Neural progenitor cell (in vitro differentiated cells): ENCODE measurements around the gene SPACA7. TPM values are rescaled to one million over a fixed set of nuclear protein-coding genes. Genes with fewer than 3 reads are reported as not detected.

Experiments used
- DNase-seq: peaks from one replicate; pipeline ENCODE4 v3.0.0-alpha.2; 2016; ENCODE audit warnings: low spot score
- H2AFZ ChIP-seq: fragments of 200-600 bp; sonication (generic); replicated peaks from 2 replicates; pipeline ENCODE4 v1.6.1; 2016; ENCODE audit warnings: antibody characterized with exemption
- H3F3A ChIP-seq: fragments of 200-600 bp; sonication (generic); 2 replicates; pipeline ENCODE4 v1.6.1; 2016; ENCODE audit warnings: antibody characterized with exemption, low read depth
- H3K27ac ChIP-seq: fragments of 200-600 bp; sonication (generic); 2 replicates; pipeline ENCODE4 v1.5.1; 2016; ENCODE audit warnings: mild to moderate bottlenecking
- H3K27me3 ChIP-seq: fragments of 200-600 bp; sonication (generic); 2 replicates; pipeline ENCODE4 v1.6.1; 2016; ENCODE audit warnings: mild to moderate bottlenecking, moderate library complexity
- H3K36me3 ChIP-seq: fragments of 200-600 bp; sonication (generic); 2 replicates; pipeline ENCODE4 v1.5.1; 2016
- H3K4me1 ChIP-seq: fragments of 200-600 bp; sonication (generic); 2 replicates; pipeline ENCODE4 v1.6.1; 2016; ENCODE audit warnings: mixed run types
- H3K4me2 ChIP-seq: fragments of 200-600 bp; sonication (generic); 2 replicates; pipeline ENCODE4 v1.6.1; 2016
- H3K4me3 ChIP-seq: fragments of 200-600 bp; sonication (generic); 2 replicates; pipeline ENCODE4 v1.5.1; 2016
- H3K79me2 ChIP-seq: fragments of 200-600 bp; sonication (generic); 2 replicates; pipeline ENCODE4 v1.6.1; 2016; ENCODE audit warnings: low read depth
- H3K9ac ChIP-seq: fragments of 200-600 bp; sonication (generic); 2 replicates; pipeline ENCODE4 v1.6.1; 2016
- H3K9me3 ChIP-seq: fragments of 200-600 bp; sonication (generic); 2 replicates; pipeline ENCODE4 v1.5.1; 2016; ENCODE audit warnings: low read depth
- H4K20me1 ChIP-seq: fragments of 200-600 bp; sonication (generic); 2 replicates; pipeline ENCODE4 v1.6.1; 2016; ENCODE audit warnings: low read depth
- H3K27ac Mint-ChIP-seq: 3 replicates; pipeline ENCODE4 v1.8.0; 2021; ENCODE audit warnings: mixed read lengths
- H3K27me3 Mint-ChIP-seq: 2 replicates; pipeline ENCODE4 v1.8.0; 2022; ENCODE audit warnings: low read depth, mild to moderate bottlenecking, inconsistent platforms, moderate library complexity, mixed read lengths; ENCODE audit not compliant: insufficient read depth
- H3K36me3 Mint-ChIP-seq: 3 replicates; pipeline ENCODE4 v1.8.0; 2021; ENCODE audit warnings: mixed read lengths
- H3K4me1 Mint-ChIP-seq: 3 replicates; pipeline ENCODE4 v1.8.0; 2021; ENCODE audit warnings: mixed read lengths
- H3K4me3 Mint-ChIP-seq: 3 replicates; pipeline ENCODE4 v1.8.0; 2021; ENCODE audit warnings: mild to moderate bottlenecking, moderate library complexity, mixed read lengths
- H3K9me3 Mint-ChIP-seq: 3 replicates; pipeline ENCODE4 v1.8.0; 2020; ENCODE audit warnings: mixed read lengths
- CTCF ChIP-seq: fragments of 200-600 bp; sonication (generic); IDR thresholded peaks from 2 replicates; pipeline ENCODE4 v1.5.1; 2017; ENCODE audit warnings: antibody characterized with exemption, mild to moderate bottlenecking
- EZH2 ChIP-seq: fragments of 200-600 bp; sonication (generic); IDR thresholded peaks from 2 replicates; pipeline ENCODE4 v1.6.1; 2017; ENCODE audit warnings: antibody characterized with exemption, mild to moderate bottlenecking, moderate library complexity
- EZH2phosphoT487 ChIP-seq: fragments of 200-600 bp; sonication (generic); IDR thresholded peaks from 2 replicates; pipeline ENCODE4 v1.6.1; 2017; ENCODE audit warnings: antibody characterized with exemption
- total RNA-seq: library from RNA; depleted of rRNA; stranded (reverse); fragments of >200 nt; gene quantifications from 2 replicates; pipeline ENCODE4 v1.2.3, GENCODE V29; 2015; ENCODE audit warnings: low replicate concordance

SPACA7 gene
- total RNA-seq, 1 donor from 2014 or later = not detected

GRCh38 chr13:112443995-112444311 lies 67.8 kb downstream of the SPACA7 start:
- Histone ChIP-seq H3K4me2 (peak overlapping the region; percentile 11), H3F3A (peaks cover 4% of the 10 kb centered on the region), H3K79me2 (no peaks in the 10 kb centered on the region), H4K20me1 (no peaks in the 10 kb centered on the region), H3K36me3 (no peaks in the 10 kb centered on the region), H3K27ac (no peak overlapping the region), H3K9ac (no peak overlapping the region), H3K27me3 (peaks cover 30% of the 10 kb centered on the region), H3K4me3 (no peak overlapping the region), H3K9me3 (no peaks in the 10 kb centered on the region), H2AFZ (no peak overlapping the region), H3K4me1 (peaks cover 13% of the 10 kb centered on the region)
- H3K4me1 Mint-ChIP-seq = peaks cover 37% of the 10 kb centered on the region
- H3K27me3 Mint-ChIP-seq = peaks cover 18% of the 10 kb centered on the region
- peaks cover 2% of the 10 kb centered on the region for H3K36me3 Mint-ChIP-seq
- peak; percentile 93 for DNase-seq
- TF ChIP-seq EZH2 = no peak
- peak; percentile 77 for TF ChIP-seq CTCF
- H3K4me3 Mint-ChIP-seq = no peak overlapping the region
- no peak overlapping the region for H3K27ac Mint-ChIP-seq
- peaks cover 6% of the 10 kb centered on the region for H3K9me3 Mint-ChIP-seq

GRCh38 chr13:112444416-112445399 lies 68.6 kb downstream of the SPACA7 start:
- no peaks in the 10 kb centered on the region for H3K79me2 ChIP-seq
- no peak overlapping the region for H3K4me3 ChIP-seq
- H3K27me3 ChIP-seq = peaks cover 30% of the 10 kb centered on the region
- Mint-ChIP-seq H3K4me3 (no peak overlapping the region), H3K9me3 (peaks cover 2% of the 10 kb centered on the region), H3K4me1 (peaks cover 36% of the 10 kb centered on the region), H3K36me3 (peaks cover 2% of the 10 kb centered on the region), H3K27me3 (peaks cover 23% of the 10 kb centered on the region), H3K27ac (no peak overlapping the region)
- peaks cover 4% of the 10 kb centered on the region for H3F3A ChIP-seq
- H4K20me1 ChIP-seq = no peaks in the 10 kb centered on the region
- no peaks in the 10 kb centered on the region for H3K36me3 ChIP-seq
- no peak for TF ChIP-seq CTCF
- TF ChIP-seq EZH2 = no peak
- H2AFZ ChIP-seq = no peak overlapping the region
- peaks cover 13% of the 10 kb centered on the region for H3K4me1 ChIP-seq
- no peak overlapping the region for H3K27ac ChIP-seq
- no peaks in the 10 kb centered on the region for H3K9me3 ChIP-seq
- no peak for DNase-seq
- no peak overlapping the region for H3K4me2 ChIP-seq
- H3K9ac ChIP-seq = no peak overlapping the region

- Mint-ChIP-seq H3K27ac (peak overlapping the region; percentile 66), H3K9me3 (no peaks in the 10 kb centered on the region), H3K36me3 (no peaks in the 10 kb centered on the region), H3K27me3 (peaks cover 22% of the 10 kb centered on the region), H3K4me3 (no peak overlapping the region), H3K4me1 (peaks cover 33% of the 10 kb centered on the region)
- Histone ChIP-seq H3K79me2 (no peaks in the 10 kb centered on the region), H3F3A (peaks cover 4% of the 10 kb centered on the region), H3K27me3 (peaks cover 30% of the 10 kb centered on the region), H3K27ac (no peak overlapping the region), H3K4me3 (no peak overlapping the region), H3K4me1 (peaks cover 13% of the 10 kb centered on the region), H3K4me2 (no peak overlapping the region), H3K9me3 (no peaks in the 10 kb centered on the region), H4K20me1 (no peaks in the 10 kb centered on the region), H3K9ac (no peak overlapping the region), H2AFZ (no peak overlapping the region), H3K36me3 (no peaks in the 10 kb centered on the region)
- no peak for DNase-seq
- no peak for TF ChIP-seq EZH2
- no peak for TF ChIP-seq EZH2phosphoT487
- TF ChIP-seq CTCF = no peak
Observed at GRCh38 chr13:112445411-112446271, 69.5 kb downstream of the SPACA7 start.
